Measurements from ENCODE around the gene HCRT.
"Not testable (repeated sequence)": the region's sequence is repeated elsewhere in the genome, so short reads cannot be mapped to it uniquely, and the experiment has no call there.

HCRT gene

GRCh38 chr17:42140690-42141089 is 44.6 kb downstream of the HCRT start:
- not testable (repeated sequence) for DNase-seq (ENCODE audit: low read depth in 2 of 2)

GRCh38 chr17:42138749-42139492 is 46.3 kb downstream of the HCRT start:
- no peak for DNase-seq (ENCODE audit: low read depth in 2 of 2)

- no peak for DNase-seq (ENCODE audit: low read depth in 2 of 2)
These were observed 48.6 kb downstream of the HCRT start for GRCh38 chr17:42136654-42137051.

- DNase-seq (ENCODE audit: low read depth in 2 of 2), result no peak
These were observed 49.3 kb downstream of the HCRT start for GRCh38 chr17:42135664-42136653.

GRCh38 chr17:42135151-42135550 is 50.1 kb downstream of the HCRT start:
- no peak for DNase-seq (ENCODE audit: low read depth in 2 of 2)
